NCI-H1048 (cell line): Measurements from ENCODE around the gene TEC.

Experiments
- DNase-seq: peaks from one replicate; lab custom pipeline; 2025; lab: John Stamatoyannopoulos, UW

TEC gene

GRCh38 chr4:48122756-48123155 is 146.9 kb downstream of the TEC start:
- DNase-seq = no peak

DNA sequence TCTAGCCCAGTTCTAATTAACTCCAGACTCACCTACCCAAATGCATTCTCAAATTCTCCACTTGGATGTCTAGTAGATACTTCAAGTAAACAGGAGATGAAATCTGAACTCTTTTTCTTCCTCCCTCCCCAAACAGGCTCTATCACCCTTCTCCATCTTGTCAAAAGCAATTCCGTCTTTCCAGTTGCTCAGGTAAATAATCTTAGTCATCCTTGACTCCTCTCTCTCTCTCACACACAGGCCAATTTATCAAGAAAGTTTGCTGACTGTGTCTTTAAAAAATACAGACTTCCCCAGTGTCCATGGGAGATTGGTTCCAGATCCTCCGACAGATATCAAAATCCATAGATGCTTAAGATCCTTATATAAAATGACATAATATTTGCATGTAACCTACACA is 148.5 kb downstream of the TEC start:
- no peak for DNase-seq

DNA sequence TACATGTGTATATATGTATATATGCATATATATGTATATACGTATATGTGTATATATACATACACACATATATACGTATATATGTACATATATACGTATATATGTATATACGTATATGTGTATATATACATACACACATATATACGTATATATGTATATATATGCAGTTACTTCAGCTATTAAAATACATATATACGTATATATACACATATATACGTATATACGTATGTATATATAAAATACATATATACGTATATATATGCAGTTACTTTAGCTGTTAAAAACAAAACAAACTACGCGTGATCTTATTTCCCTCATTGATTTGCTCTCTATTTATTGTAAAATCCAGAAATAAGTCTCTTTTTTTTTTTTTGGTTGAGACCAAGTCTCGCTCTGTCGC is 149.5 kb downstream of the TEC start:
- DNase-seq = no peak

GRCh38 chr4:48119646-48120045 is 150.0 kb downstream of the TEC start:
- no peak for DNase-seq

DNA sequence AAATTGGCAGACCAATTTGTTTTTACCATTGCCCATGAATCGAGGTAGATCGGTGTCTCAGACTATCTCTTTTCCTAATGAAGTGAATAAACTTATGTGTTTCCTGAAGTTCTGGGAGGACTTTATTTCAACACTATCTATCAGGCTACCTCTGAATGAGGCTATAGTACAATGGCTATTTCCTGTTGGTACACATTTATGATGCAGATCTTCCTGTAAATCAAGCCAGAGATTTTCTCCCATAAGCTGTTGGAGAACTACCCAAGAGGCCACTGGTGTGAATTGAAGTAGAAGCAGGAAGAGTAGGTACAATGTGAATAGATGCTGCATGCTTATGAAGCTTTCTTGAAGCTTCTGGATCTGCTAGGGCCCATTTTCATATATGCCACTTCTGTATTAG is 151.6 kb downstream of the TEC start:
- no peak for DNase-seq

DNA sequence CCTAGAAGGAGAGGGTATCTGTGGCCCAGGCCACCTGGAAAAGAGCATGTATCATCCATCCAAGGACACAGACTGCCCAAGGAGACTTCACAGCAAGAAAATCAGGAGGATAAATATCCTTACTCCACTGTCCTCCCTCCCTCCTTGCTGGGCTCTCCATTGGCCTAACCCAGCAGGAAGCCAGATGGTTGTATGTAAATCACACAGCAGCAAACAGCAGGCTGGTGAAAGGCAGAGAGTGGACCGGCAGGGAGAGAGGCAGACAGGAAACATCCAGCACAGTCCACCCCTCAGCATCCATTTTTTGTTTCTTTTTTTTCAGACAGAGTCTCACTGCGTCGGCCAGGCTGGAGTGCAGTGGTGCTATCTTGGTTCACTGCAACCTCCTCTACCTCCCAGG is 153.1 kb downstream of the TEC start:
- DNase-seq = no peak

DNA sequence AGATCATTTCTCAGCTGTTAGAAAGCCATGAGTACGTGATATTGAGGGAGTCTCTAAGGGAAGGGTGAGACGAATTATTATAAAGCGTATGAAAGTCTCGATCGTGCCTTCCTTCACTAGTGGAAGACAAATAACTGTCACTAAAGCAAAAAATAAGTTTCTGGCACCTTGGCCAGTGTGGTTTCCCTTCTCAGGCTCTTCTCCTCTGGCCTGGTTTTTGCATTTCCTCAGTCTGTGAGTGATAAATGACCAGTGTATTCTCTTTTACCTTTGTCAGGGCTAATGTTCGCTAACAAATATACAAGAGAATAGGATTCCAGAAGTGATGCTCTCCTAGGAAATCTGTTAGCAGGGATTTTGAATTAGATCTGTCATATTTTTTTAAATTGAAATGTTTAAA is 155.2 kb downstream of the TEC start:
- DNase-seq = no peak

- DNase-seq = no peak
These were observed 157.5 kb downstream of the TEC start for GRCh38 chr4:48112017-48112667.

GRCh38 chr4:48110452-48110978 is 159.1 kb downstream of the TEC start:
- DNase-seq = no peak

DNA sequence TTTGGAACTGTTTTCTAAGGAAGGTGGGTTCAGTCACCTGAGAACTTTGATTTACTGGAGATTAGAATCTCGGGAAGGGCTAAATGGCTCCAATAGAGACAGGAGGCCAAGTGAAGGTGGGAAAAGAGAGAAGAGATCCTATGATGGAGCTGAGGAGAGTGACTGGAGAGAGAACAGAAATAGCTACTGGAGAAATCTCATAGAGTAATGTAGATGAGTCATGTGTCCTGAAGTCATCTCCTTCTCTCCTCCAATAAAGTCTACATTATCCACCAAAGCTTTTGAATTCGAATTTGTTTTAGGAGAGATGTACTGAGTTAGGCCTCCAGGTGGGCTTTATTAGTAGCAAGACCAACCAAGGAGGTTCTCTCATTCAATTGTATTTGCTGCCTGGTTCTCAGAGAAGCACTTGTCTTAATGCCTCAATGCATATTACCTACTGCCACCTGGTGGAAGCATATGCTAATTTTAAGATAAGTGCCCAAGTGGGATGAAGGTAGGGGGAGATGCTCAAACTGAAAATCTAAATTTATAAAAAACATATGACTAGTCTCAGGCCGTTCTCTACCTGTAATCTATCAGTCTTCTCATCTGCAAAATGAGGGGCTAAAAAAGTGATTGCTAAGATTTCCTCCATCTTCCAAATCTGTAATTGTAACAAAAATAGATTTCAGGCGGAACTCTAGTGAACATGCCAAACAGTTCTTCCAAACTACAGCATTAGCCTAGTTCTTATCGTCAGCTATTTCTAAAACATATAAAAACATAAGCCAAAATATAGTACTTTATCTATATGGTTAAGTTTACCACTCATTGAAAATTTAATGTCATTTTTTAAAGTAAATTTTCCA is 160.0 kb downstream of the TEC start:
- DNase-seq = no peak

GRCh38 chr4:48108309-48109073 is 161.1 kb downstream of the TEC start:
- DNase-seq = no peak

DNA sequence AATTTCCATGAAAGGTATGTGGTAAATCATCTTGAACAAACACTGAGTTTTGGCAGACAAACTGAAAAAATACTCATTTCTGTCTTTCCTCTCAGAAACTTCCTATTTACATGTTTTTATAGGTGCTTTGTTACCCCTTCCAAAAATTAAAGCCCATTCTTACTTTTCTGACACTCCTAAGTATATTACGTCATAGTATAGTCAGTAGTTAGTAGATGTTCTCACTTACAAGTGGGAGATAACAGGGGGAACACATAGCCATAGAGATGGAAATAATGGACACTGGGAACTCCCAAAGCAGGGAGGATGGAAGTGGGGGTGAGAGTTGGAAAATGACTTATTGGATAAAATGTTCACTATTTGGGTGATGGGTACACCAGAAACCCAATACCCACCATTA is 164.4 kb downstream of the TEC start:
- no peak for DNase-seq

DNA sequence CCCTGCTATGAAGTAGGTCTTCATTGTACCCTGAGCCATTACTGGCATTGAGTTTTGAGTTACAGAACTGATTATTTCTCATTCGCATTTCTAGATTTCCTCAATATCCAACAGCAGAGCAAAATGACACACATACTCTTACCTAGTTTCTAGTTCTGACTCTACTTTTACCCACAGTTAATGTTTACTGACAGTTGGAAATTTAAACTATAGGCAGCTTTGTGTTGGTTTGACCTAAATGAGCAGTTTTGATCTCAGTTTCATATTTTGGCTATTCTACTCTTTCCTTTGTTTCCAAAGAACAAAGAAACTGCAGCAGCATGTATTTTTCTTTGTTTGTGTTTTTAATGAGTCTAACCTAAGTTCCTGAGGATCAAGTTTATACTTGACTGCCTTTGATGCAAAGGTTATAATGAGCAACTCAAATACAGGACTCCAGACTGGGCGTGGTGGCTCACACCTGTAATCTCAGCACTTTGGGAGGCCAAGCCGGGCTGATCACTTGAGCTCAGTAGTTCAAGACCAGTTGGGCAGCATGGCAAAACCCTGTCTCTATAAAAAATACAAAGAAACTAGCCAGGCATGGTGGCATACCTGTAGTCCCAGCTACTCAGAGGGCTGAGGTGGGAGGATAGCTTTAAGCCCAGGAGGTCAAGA is 166.0 kb downstream of the TEC start:
- no peak for DNase-seq

DNA sequence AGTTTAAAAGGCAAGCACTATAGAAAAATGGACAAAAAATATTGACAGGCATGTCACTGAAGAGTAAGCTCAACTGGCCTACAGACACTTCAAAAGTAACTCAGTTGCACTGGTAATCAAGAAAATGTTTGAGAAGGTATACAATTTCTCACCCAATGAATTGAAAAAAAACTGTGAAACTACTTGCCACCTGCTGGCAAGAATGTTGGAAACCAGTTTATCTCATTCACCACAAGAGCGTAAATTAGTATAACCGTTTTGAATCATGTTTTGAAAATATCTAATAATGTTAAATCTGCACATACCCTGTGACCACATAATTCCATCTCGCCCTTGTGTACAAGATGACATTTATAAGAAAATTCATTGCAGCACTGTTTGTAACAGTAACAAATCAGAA is 167.3 kb downstream of the TEC start:
- no peak for DNase-seq

DNA sequence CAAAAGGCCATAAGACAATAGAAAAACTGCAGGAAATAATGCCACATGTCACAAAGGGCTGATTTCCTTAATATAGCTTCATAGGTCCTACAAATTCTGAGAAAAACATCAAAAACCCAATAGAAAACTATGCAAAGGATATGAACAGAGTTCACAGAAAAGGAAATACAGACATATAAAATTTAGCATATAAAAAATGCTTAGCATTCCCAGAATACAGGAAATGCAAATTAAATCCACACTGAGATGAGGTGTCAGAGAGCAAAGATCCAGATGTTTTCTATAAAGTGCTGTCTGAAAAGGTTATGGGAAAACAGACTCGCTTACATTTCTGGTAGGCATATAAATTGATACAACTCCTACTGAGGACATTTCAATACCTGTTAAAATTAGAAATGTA is 169.4 kb downstream of the TEC start:
- no peak for DNase-seq

GRCh38 chr4:48095441-48095840 is 174.2 kb downstream of the TEC start:
- no peak for DNase-seq

DNA sequence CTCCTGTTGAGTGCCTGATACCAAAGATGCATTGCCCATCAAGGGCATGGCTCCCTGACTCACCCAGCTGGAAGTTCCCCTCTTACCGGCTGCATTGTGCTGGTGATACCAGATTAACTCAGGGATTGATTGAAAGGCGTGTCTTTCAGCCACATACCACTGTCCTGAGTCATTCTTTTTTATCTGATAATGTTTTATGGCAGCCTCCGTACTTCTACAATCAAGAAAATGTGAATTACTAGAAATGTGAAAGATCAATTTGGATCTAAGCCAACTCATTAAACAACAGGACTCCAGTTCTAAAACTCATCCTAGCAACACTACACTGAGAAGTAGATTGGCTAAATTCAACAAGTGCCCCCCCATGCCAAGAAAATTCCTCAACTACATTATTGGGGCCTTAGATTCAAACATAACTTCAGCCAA is 175.6 kb downstream of the TEC start:
- no peak for DNase-seq

DNA sequence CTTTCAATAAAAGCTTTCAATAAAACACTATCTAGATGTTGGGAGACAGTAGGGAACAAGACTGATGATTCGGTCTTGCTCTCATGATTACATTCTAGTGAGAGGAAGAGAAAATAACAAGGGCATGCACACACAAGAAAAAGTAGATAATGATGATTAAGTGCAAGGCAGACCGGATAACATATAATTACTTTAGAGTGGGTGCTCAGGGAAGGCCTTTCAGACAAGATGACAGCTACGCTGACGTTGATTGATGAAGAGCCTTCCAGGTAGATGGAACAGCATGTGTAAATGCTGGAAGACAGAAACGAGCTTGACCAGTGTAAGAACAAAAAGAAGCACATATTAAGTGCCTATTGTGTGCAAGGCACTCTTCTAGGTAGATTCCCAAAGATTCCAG is 179.0 kb downstream of the TEC start:
- no peak for DNase-seq

DNA sequence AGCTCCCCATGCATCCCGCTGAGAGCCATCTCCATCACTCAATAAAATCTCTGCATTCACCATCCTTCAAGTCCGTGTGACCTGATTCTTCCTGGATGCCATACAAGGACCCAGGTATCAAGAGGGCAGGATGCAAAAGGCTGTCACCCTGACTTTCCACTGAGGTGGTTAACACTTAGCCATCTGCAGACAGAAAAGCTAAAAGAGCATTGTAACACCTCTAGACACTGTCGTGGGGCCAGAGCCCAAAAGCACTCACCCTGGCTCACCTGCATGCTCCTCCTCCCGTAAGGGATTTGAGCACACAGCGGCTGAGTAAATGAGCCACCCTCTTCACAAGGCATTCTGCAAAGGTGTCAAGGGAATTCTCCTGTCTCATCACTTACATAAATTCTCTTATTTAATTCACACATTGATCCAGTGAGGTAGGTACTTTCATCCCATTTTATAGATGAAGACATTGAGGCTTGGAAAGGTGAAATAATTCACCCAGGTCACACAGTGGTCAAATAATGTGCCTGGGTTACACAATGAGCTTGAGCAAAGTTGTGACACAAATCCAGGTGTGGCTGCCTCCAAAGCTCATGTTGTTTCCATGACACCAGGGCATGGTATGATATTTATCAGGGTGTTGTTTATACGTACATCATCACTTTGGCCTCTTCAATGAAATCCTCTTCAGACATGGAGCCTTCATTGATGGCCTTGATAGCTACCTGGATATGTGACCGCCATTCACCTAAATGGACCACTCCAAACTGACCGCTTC is 183.6 kb downstream of the TEC start:
- DNase-seq = no peak
